Embryonic facial prominence (tissue), 1 donor: Measurements from ENCODE around the gene KIFBP.
"Not testable (repeated sequence)": the region's sequence is repeated elsewhere in the genome, so short reads cannot be mapped to it uniquely, and the experiment has no call there.

ENCODE experiments used
- DNase-seq: peaks from one replicate; pipeline ENCODE4 v3.0.0-alpha.2; 2016; ENCODE audit errors: extremely low spot score

The KIFBP gene

GRCh38 chr10:68988530-68989316 is at the start of gene KIFBP:
TSS of gene KIFBP (plus strand) at chr10:68988803. CDS start at chr10:68988833, 30 bp downstream.
- peak; percentile 97 for DNase-seq

GRCh38 chr10:68938884-68939283 is 49.7 kb upstream of the KIFBP start:
- no peak for DNase-seq

DNA sequence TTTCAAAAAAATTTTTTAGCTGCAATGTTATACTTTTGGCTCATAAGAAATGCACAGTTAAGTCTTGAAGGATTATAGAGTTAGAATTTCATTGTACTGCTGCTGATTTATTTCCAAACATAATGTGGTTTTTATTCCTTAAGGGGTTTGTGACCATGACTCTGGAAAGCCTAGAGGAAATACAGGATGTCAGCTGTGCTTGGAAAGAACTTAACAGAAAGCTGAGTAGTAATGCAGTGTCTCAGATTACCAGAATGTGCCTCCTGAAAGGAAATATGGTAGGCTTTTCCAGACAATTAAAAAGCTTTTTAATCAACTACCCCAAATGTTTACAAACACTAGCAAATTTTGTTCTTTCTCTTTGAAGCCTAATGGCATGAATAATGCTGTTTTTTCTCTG is 47.7 kb upstream of the KIFBP start:
- not testable (repeated sequence) for DNase-seq

GRCh38 chr10:68950598-68950997 is 38.0 kb upstream of the KIFBP start:
- DNase-seq, result no peak

GRCh38 chr10:68954904-68955303 is 33.7 kb upstream of the KIFBP start:
- no peak for DNase-seq

DNA sequence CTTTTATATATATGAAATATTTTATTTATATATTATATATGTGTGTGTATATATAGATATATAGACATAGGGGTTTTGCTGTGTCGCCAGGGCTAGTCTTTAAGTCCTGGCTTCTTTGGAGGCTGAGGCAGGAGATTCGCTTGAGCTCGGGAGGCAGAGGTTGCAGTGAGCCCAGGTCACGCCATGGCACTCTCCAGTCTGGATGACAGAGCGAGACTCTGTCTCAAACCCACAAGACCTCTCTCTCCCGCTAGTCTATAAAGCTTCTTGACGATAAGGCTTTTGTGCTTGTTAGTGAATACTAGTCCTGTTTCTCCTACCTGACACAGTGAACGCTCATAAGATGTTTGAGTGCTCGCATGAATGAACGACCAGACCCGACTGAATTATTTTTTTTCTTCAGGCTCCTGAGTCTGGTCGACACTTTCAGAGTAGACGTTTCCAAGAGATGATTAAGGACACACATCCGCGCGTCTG is 33.2 kb upstream of the KIFBP start:
- DNase-seq, result no peak

- DNase-seq, result peak; percentile 90
These were observed 32.6 kb upstream of the KIFBP start, which contains the start of gene DDX21 for GRCh38 chr10:68955832-68956532. TSS of gene DDX21 (plus strand) at chr10:68956170. CDS start at chr10:68956226, 56 bp downstream.

DNA sequence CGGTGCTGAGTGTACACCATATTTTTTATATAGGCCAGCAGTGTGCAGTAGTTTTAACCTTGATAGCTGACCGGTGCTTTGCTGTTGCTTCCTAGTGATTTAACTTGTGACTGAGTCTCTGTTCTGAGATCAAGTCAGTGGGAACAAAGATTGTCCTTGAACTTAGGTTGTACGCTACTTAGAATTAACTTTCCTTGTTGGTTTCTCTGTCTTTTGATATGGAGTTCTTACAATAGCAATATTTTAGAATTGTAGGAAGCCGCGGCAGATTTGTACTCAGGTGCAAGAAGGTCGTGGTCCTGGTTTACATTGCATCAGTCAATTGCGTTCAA is 31.4 kb upstream of the KIFBP start:
- DNase-seq, result no peak

DNA sequence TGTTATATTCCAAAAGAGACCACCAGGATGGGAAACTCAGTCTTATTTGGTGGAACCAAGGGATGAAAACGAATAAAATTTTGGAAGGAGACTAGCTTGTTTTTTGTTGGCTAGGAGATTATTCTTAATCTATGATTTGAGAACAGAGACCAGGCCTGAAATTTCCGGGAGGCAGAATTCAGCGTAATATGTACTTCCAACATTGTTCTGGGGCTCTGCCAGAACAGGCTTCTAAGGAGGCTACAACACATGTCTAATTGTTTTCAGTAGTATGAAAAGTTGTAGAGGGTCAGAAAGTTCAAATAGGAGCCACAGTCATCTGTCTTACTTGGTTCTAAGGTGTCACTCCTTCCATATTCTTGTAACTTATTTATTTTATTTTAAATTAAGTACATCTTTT is 30.9 kb upstream of the KIFBP start:
- DNase-seq, result no peak

DNA sequence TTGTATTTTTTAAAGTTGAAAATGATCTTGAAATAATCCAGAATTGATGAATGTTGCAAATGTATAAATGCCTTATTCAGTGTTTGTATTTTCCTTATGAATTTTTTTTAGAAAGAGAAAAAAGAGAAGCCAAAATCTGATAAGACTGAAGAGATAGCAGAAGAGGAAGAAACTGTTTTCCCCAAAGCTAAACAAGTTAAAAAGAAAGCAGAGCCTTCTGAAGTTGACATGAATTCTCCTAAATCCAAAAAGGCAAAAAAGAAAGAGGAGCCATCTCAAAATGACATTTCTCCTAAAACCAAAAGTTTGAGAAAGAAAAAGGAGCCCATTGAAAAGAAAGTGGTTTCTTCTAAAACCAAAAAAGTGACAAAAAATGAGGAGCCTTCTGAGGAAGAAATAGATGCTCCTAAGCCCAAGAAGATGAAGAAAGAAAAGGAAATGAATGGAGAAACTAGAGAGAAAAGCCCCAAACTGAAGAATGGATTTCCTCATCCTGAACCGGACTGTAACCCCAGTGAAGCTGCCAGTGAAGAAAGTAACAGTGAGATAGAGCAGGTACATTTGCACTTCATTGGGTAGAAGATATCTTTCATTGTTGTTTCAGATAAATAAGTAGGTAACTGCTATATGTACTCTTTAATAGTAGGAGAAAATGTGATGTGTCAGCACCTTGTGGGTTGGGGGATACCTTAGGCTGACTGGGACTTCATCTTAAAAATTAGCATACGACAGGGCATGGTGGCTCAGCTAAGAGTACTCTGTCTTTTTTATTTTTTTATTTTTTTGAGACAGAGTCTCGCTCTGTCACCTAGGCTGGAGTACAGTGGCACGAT is 28.7 kb upstream of the KIFBP start:
- DNase-seq, result no peak

DNA sequence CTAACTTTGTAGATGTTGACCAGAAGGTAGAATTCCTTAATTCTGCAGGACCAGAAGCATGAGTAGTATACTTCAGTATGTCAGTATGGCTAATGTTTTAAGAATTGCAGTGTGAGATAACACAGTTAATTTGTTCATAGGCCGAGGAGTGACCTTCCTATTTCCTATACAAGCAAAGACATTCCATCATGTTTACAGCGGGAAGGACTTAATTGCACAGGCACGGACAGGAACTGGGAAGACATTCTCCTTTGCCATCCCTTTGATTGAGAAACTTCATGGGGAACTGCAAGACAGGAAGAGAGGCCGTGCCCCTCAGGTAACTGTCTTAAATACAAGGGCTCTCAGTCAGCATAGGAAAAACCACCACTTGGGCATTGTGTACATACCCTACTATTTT is 25.5 kb upstream of the KIFBP start:
- DNase-seq, result no peak

GRCh38 chr10:68973975-68974374 is 14.6 kb upstream of the KIFBP start:
- no peak for DNase-seq

DNA sequence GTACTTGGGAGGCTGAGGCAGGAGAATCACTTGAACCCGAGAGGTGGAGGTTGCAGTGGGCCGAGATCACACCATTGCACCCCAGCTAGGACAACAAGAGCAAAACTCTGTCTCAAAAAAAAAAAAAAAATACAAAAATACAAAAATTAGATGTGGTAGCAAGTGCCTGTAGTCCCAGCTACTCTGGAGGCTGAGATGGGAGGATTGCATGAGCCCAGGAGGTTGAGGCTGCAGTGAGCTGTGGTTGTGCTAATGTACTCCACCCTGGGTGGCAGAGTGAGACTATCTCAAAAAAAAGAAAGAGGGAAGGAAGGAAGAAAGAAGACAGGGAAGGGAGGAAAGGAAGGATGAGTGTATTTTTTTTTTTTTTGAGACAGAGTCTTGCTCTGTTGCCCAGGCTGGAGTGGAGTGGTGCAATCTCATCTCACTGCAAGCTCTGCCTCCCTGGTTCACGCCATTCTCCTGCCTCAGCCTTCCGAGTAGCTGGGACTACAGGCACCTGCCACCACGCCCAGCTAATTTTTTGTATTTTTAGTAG is 12.6 kb upstream of the KIFBP start:
- DNase-seq, result not testable (repeated sequence)

DNA sequence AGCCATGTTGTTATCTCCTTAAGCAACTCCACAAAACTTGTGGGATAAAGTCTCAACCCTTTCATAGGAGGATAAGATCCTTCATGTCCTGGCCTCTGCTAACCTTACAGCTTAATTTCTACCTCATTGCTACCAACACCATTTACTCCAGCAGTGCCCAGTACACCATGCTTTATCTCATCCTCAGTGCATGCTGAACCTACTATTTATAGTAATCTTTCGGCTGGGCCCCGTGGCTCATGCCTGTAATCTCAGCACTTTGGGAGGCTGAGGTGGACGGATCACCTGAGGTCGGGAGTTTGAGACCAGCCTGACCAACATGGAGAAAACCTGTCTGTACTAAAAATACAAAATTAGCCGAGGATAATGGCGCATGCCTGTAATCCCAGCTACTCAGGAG is 8.9 kb upstream of the KIFBP start:
- DNase-seq, result not testable (repeated sequence)

DNA sequence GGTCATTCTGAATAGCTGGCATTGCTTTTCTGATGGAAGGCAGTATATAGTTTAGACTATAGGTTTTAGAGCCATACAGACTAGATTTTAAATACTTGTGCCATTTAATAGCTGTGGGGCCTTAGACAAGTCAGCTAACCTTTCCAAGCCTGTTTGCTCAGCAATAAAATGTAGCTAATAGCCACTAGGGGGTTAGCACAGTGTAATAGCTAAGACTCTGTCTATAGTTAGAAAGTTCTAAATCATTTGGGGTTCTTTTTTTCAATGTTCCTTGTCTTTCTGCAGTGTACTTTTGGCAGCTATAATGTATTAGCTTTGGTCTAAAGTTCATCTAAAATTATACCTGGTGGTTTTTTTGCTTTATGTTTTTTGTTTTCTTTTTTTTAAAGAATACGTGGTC is 7.5 kb upstream of the KIFBP start:
- no peak for DNase-seq

- no peak for DNase-seq
These were observed 6.2 kb upstream of the KIFBP start for GRCh38 chr10:68982389-68982788.

GRCh38 chr10:68987611-68988010 is 992 bp upstream of the KIFBP start:
- DNase-seq, result no peak

GRCh38 chr10:68989317-68989990 is 851 bp downstream of the KIFBP start:
- DNase-seq, result no peak

GRCh38 chr10:68992636-68993440 is 4.2 kb downstream of the KIFBP start:
- DNase-seq, result no peak

- DNase-seq, result no peak
These were observed 8.6 kb downstream of the KIFBP start for GRCh38 chr10:68997211-68997610.

DNA sequence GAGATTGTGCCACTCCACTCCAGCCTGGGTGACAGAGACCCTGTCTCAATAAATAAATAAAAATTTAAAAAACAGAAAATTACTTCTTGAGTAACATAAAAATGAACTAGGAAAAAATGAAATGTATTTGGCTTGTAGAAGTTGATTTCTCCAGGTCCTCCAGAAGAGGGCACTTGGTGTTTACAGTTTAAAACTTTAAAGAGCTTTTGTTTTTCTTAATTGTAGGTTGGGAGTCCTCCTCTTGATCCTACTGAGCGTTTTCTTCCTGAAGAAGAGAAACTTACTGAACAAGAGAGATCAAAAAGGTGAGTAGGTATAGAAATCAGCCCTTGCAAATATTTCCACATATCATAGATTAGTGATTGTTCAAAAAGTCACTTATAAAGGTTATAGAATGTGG is 16.2 kb downstream of the KIFBP start:
- DNase-seq, result no peak
